HepG2 (cell line): ENCODE measurements around the gene PPP2R2C. TPM values are rescaled to one million over a fixed set of nuclear protein-coding genes. Genes with fewer than 3 reads are reported as not detected.

Experiments
- ATAC-seq: fragments of 200-7000 bp; cut with Tn5 transposase; 3 replicates; pipeline ENCODE4 v1.9.1; 2020; ENCODE audit warnings: mild to moderate bottlenecking, moderate library complexity
- BruUV-seq: library from RNA; stranded (reverse); fragments of 400-500 nt; replicated peaks from 2 replicates; lab custom pipeline; 2021; lab: Mats Ljungman, UMichigan
- CTCF ChIA-PET: fragments of 300-600 bp; formaldehyde crosslinking; extraction: SDS; loops from one replicate; lab custom pipeline; 2021; ENCODE audit warnings: low total read pairs, inconsistent platforms, low intra/inter-chr PET ratio; lab: Yijun Ruan, JAX
- POLR2A ChIA-PET: fragments of 350-600 bp; sonication (Branson Sonifier 250); formaldehyde crosslinking; loops from one replicate; lab custom pipeline; 2020; ENCODE audit warnings: antibody characterized with exemption, inconsistent platforms; lab: Yijun Ruan, JAX
- DNase-seq: peaks from one replicate; pipeline ENCODE4 v3.0.0-alpha.2; 2015; ENCODE audit warnings: low spot score
- FAIRE-seq: peaks from 3 replicates; lab custom pipeline; 2011; peaks lifted over from hg19 to GRCh38; lab: Jason Lieb, UNC
- H2AFZ ChIP-seq: one replicate; pipeline ENCODE4 v1.6.1; 2011; ENCODE audit warnings: low read length, inconsistent platforms
- H3K27ac ChIP-seq: fragments of 300-600 bp; 3 replicates; pipeline ENCODE4 v1.8.0; 2011; ENCODE audit warnings: mixed run types, mild to moderate bottlenecking, mixed read lengths, low read length, inconsistent platforms; ENCODE audit not compliant: insufficient read depth; ENCODE audit errors: extremely low read length
- H3K27me3 ChIP-seq, 2 experiments: fragments of 200-600 bp in 1 of 2; 2 replicates in 1 of 2; 3 replicates in 1 of 2; pipeline versions ENCODE4 v1.6.0 to v1.8.0; 2011; ENCODE audit warnings: low read length in 2 of 2, mild to moderate bottlenecking in 2 of 2, moderate library complexity in 2 of 2, inconsistent platforms in 1 of 2; ENCODE audit not compliant: insufficient read depth in 2 of 2, control insufficient read depth in 1 of 2
- H3K36me3 ChIP-seq, 2 experiments: fragments of 200-600 bp in 1 of 2; replicated peaks in 1 of 2; 2 replicates in 1 of 2; 3 replicates in 1 of 2; pipeline versions ENCODE4 v1.5.1 to v1.8.0; 2011; ENCODE audit warnings: low read length in 2 of 2, inconsistent platforms in 1 of 2; ENCODE audit not compliant: insufficient read depth in 2 of 2, control insufficient read depth in 1 of 2
- H3K4me1 ChIP-seq: 2 replicates; pipeline ENCODE4 v1.5.1; 2012; ENCODE audit warnings: low read length, inconsistent platforms; ENCODE audit not compliant: insufficient read depth
- H3K4me2 ChIP-seq: 2 replicates; pipeline ENCODE4 v1.6.0; 2011; ENCODE audit warnings: low read depth, low read length, inconsistent platforms
- H3K4me3 ChIP-seq, 3 experiments: fragments of 200-600 bp in 1 of 3; sonication (generic), shearing (Covaris generic) in 1 of 3; replicated peaks in 1 of 3; 2 replicates each; pipeline ENCODE4 v1.5.1; 2011 to 2016; ENCODE audit warnings: low read length in 3 of 3, inconsistent platforms in 2 of 3, low read depth in 2 of 3, mild to moderate bottlenecking in 2 of 3, control low read depth in 1 of 3, mixed read lengths in 1 of 3; ENCODE audit not compliant: insufficient read depth in 1 of 3
- H3K79me2 ChIP-seq: one replicate; pipeline ENCODE4 v1.6.1; 2011; ENCODE audit warnings: low read length, inconsistent platforms; ENCODE audit not compliant: insufficient read depth
- H3K9ac ChIP-seq: 2 replicates; pipeline ENCODE4 v1.6.0; 2011; ENCODE audit warnings: mild to moderate bottlenecking, low read depth, low read length, inconsistent platforms; ENCODE audit not compliant: insufficient read depth
- H3K9me3 ChIP-seq: 2 replicates; pipeline ENCODE4 v1.5.1; 2012; ENCODE audit warnings: mild to moderate bottlenecking, low read length
- H4K20me1 ChIP-seq: 2 replicates; pipeline ENCODE4 v1.6.0; 2011; ENCODE audit warnings: inconsistent platforms, mild to moderate bottlenecking, low read length, moderate library complexity; ENCODE audit not compliant: insufficient read depth
- EEA1 ChIP-seq: sonication (generic); formaldehyde crosslinking; IDR thresholded peaks from 2 replicates; pipeline ENCODE4 v1.5.1; 2020; ENCODE audit warnings: mild to moderate bottlenecking, missing genetic modification reagents, borderline replicate concordance
- KAT7 ChIP-seq: IDR thresholded peaks from 2 replicates; pipeline ENCODE4 v1.6.1; 2018; ENCODE audit warnings: borderline replicate concordance, missing compliant biosample characterization
- ZBTB33 ChIP-seq: sonication (generic); formaldehyde crosslinking; IDR thresholded peaks from 2 replicates; pipeline ENCODE4 v1.4.0; 2020; ENCODE audit warnings: missing genetic modification reagents
- ZBTB38 ChIP-seq: sonication (generic); formaldehyde crosslinking; IDR thresholded peaks from 2 replicates; pipeline ENCODE4 v1.5.1; 2020; ENCODE audit warnings: mild to moderate bottlenecking, missing genetic modification reagents
- WGBS: methylation state at CpG from one replicate; pipeline ENCODE4 v1.1.6; 2017; ENCODE audit warnings: low lambda C conversion rate; 5-methylcytosine and 5-hydroxymethylcytosine counted together
- in situ Hi-C: cut with HindIII; loops from 2 replicates; pipeline ENCODE4 v1.10.0; 2017; ENCODE audit warnings: low pct_unique_long_range_greater_than_20kb; ENCODE audit not compliant: extremely low pct_ligation_motif_present
- intact Hi-C: fragments of 100-400 bp; cut with micrococcal nuclease; formaldehyde crosslinking; loops from one replicate; pipeline ENCODE4 v1.10.0; 2022; ENCODE audit not compliant: unreplicated experiment
- polyA plus RNA-seq, 8 experiments: library from polyadenylated mRNA; depleted of rRNA in 3 of 8; stranded (reverse) in 7 of 8; unstranded in 1 of 8; fragments of >200 nt; fragmentation: Illumina TruSeq in 4 of 8; extraction: Trizol in 4 of 8; gene quantifications; 2 replicates each; pipeline versions ENCODE4 v1.2.1 to v1.2.3, GENCODE V29; 2011 to 2016; ENCODE audit warnings: low read depth in 4 of 8, missing spikeins in 1 of 8, mixed read lengths in 1 of 8; ENCODE audit not compliant: insufficient read depth in 1 of 8
- total RNA-seq, 5 experiments: library from RNA; depleted of rRNA; stranded (reverse); fragments of >200 nt; fragmentation: Illumina TruSeq; extraction: Trizol; gene quantifications; 2 replicates each; pipeline ENCODE4 v1.2.3, GENCODE V29; 2016; ENCODE audit warnings: low read depth in 1 of 5
- TF ChIP-seq, protein P1 (sequence below), 2 experiments: sonication (generic) in 1 of 2; formaldehyde crosslinking in 1 of 2; IDR thresholded peaks; 2 replicates each; pipeline versions ENCODE4 v1.5.1 to v1.6.1; 2011 to 2020; ENCODE audit warnings: borderline replicate concordance in 1 of 2, low read depth in 1 of 2, low read length in 1 of 2, mild to moderate bottlenecking in 1 of 2, missing genetic modification reagents in 1 of 2, moderate library complexity in 1 of 2

The PPP2R2C gene
- total and polyA plus RNA-seq, 2 of the 13 experiments (the other 11 are each of a cell fraction or from before 2014, with no cell fraction given), result 0.60 to 8.6 TPM

GRCh38 chr4:6324999-6325787, 147.2 kb downstream of the PPP2R2C start:
- POLR2A ChIA-PET, result interaction anchor here (3.3 kb wide), 1 partner anchor 16 kb away, joined by 31 read pairs; no protein-coding TSS in a partner anchor
- peaks cover 0 to 18% of the 10 kb centered on the region in 2 experiments; a peak in 3 of 5 replicates for H3K27me3 ChIP-seq
- H3K79me2 ChIP-seq, result peaks cover 16% of the 10 kb centered on the region
- peak; percentile 49; the same call in 1 of the 2 replicates for TF ChIP-seq ZBTB33
- TF ChIP-seq KAT7 (CRISPR knock-in tag), result no peak
- TF ChIP-seq, all 625 proteins: peak for 1
- no peak overlapping the region for H3K4me3 ChIP-seq
- no peak for FAIRE-seq
- ATAC-seq, result no peak
- in situ Hi-C loops (loop anchor here (5.0 kb wide), 1 partner anchor 63 kb away; no protein-coding TSS in a partner anchor), intact Hi-C loops (no loop called here)
- peak overlapping the region; percentile 23 for H3K27ac ChIP-seq
- peaks cover 93% of the 10 kb centered on the region for H3K4me1 ChIP-seq
- 95% methylated on average over 16 of the region's 22 CpGs for WGBS
- no TSS peak for BruUV-seq
- H3K4me2 ChIP-seq, result no peak overlapping the region
- no peak overlapping the region for H2AFZ ChIP-seq
- H3K9ac ChIP-seq, result no peak overlapping the region
- DNase-seq, result no peak
- no peaks in the 10 kb centered on the region for H3K9me3 ChIP-seq
- H4K20me1 ChIP-seq, result no peaks in the 10 kb centered on the region
- H3K36me3 ChIP-seq, result no peaks in the 10 kb centered on the region
- CTCF ChIA-PET, result interaction anchor here (1.4 to 7.9 kb wide), 3 partner anchors 16 to 74 kb away, joined by 6 to 66 read pairs (median 50); no protein-coding TSS in a partner anchor

- peak overlapping the region; percentile 23 for H3K27ac ChIP-seq
- H2AFZ ChIP-seq, result no peak overlapping the region
- H3K79me2 ChIP-seq, result peaks cover 16% of the 10 kb centered on the region
- H3K9ac ChIP-seq, result no peak overlapping the region; the same call in 1 of the 2 replicates
- H4K20me1 ChIP-seq, result no peaks in the 10 kb centered on the region
- H3K27me3 ChIP-seq, result peaks cover 0 to 18% of the 10 kb centered on the region in 2 experiments; a peak in 3 of 5 replicates
- H3K4me3 ChIP-seq, result no peak overlapping the region
- DNase-seq (no peak), FAIRE-seq (no peak), ATAC-seq (no peak)
- no peak overlapping the region for H3K4me2 ChIP-seq
- H3K4me1 ChIP-seq, result peaks cover 93% of the 10 kb centered on the region
- CTCF ChIA-PET, result interaction anchor here (1.4 kb wide), 1 partner anchor 16 kb away, joined by 6 read pairs; no protein-coding TSS in a partner anchor
- H3K9me3 ChIP-seq, result no peaks in the 10 kb centered on the region
- no TSS peak for BruUV-seq
- in situ Hi-C loops, result no loop called here
- H3K36me3 ChIP-seq, result no peaks in the 10 kb centered on the region
- POLR2A ChIA-PET, result interaction anchor here (0.8 to 3.3 kb wide), 2 partner anchors 15 to 60 kb away, joined by 3 to 31 read pairs; no protein-coding TSS in a partner anchor
- intact Hi-C loops, result no loop called here
- WGBS, result 94% methylated on average over 14 of the region's 15 CpGs
- 0 out of 2 replicates have a peak, but pooled peaks have one; percentile 11 for TF ChIP-seq ZBTB38 (CRISPR knock-in tag)
- TF ChIP-seq, protein P1, sequence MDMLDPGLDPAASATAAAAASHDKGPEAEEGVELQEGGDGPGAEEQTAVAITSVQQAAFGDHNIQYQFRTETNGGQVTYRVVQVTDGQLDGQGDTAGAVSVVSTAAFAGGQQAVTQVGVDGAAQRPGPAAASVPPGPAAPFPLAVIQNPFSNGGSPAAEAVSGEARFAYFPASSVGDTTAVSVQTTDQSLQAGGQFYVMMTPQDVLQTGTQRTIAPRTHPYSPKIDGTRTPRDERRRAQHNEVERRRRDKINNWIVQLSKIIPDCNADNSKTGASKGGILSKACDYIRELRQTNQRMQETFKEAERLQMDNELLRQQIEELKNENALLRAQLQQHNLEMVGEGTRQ (IDR thresholded peaks at IDR 0.05; ENCODE audit: low read depth, low read length), result no peak
- TF ChIP-seq, protein P1 (CRISPR knock-in tag; IDR thresholded peaks at IDR 0.05; ENCODE audit: borderline replicate concordance), result no peak
- TF ChIP-seq EEA1 (CRISPR knock-in tag), result no peak
- TF ChIP-seq ZBTB33, result peak; percentile 42; the same call in 1 of the 2 replicates
Measured at GRCh38 chr4:6324461-6324998, 147.9 kb downstream of the PPP2R2C start.
